Hypothalamus (tissue), 51 donors: ENCODE results near the gene SMYD2.
A peak's percentile ranks its signal among the peaks of the same experiment; 100 is the strongest.
"Not testable (repeated sequence)": the region's sequence is repeated elsewhere in the genome, so short reads cannot be mapped to it uniquely, and the experiment has no call there.

Source experiments
- DNase-seq, 51 donors: peaks; one replicate each; lab custom pipeline; 2025; lab: John Stamatoyannopoulos, UW

Gene SMYD2

GRCh38 chr1:214271174-214271858 is 9.6 kb upstream of the SMYD2 start:
- DNase-seq, result no peak

- DNase-seq, result no peak
These were observed 8.8 kb upstream of the SMYD2 start for GRCh38 chr1:214271995-214272731.

- no peak for DNase-seq
These were observed 7.9 kb upstream of the SMYD2 start for GRCh38 chr1:214272964-214273533.

GRCh38 chr1:214275700-214276099 is 5.3 kb upstream of the SMYD2 start:
- not testable (repeated sequence) for DNase-seq

GRCh38 chr1:214276786-214277185 is 4.2 kb upstream of the SMYD2 start:
- DNase-seq, result no peak

GRCh38 chr1:214277704-214278635 is 3.0 kb upstream of the SMYD2 start:
- no peak for DNase-seq

- DNase-seq, result peak in 22 of 51 donors; percentile 8 to 61 (median 30)
These were observed 456 bp upstream of the SMYD2 start for GRCh38 chr1:214280386-214281020.

- peak in 2 of 51 donors; percentile 31 to 41 for DNase-seq
These were observed 1.0 kb downstream of the SMYD2 start for GRCh38 chr1:214281720-214282629.

GRCh38 chr1:214282630-214283242 is 1.8 kb downstream of the SMYD2 start:
- no peak for DNase-seq

GRCh38 chr1:214285610-214286440 is 4.9 kb downstream of the SMYD2 start:
- no peak for DNase-seq

- DNase-seq, result no peak
These were observed 6.9 kb downstream of the SMYD2 start for GRCh38 chr1:214287884-214288283.

- DNase-seq, result no peak
These were observed 8.8 kb downstream of the SMYD2 start for GRCh38 chr1:214289574-214290272.

GRCh38 chr1:214290424-214291037 is 9.6 kb downstream of the SMYD2 start:
- DNase-seq, result no peak

GRCh38 chr1:214292322-214292721 is 11.4 kb downstream of the SMYD2 start:
- DNase-seq, result no peak

GRCh38 chr1:214295934-214296333 is 15.0 kb downstream of the SMYD2 start:
- DNase-seq, result no peak

- no peak for DNase-seq
These were observed 16.1 kb downstream of the SMYD2 start for GRCh38 chr1:214296860-214297745.
